ENCODE measurements around the gene PCGF2. TPM values are rescaled to one million over a fixed set of nuclear protein-coding genes. Genes with fewer than 3 reads are reported as not detected.
A peak's percentile ranks its signal among the peaks of the same experiment; 100 is the strongest.

PCGF2 gene
- total RNA-seq: 100 to 1,000 TPM; 101 to 106 TPM
- 83.8 TPM for polyA plus RNA-seq (2013, experiment 1 of 2)
- polyA plus RNA-seq (2013, experiment 2 of 2): 72.3 TPM
- long read RNA-seq, experiment 1, partial matches to known transcripts: 23 of 52 reads
- long read RNA-seq, experiment 1, other reads (novel, unspliced or antisense): 26 of 52 reads
- long read RNA-seq, experiment 2, partial matches to known transcripts: 13 of 22 reads
- long read RNA-seq, experiment 2, other reads (novel, unspliced or antisense): 8 of 22 reads
- long read RNA-seq, experiment 3, partial matches to known transcripts: 18 of 20 reads
- long read RNA-seq, experiment 3, other reads (novel, unspliced or antisense): 2 of 20 reads
- long read RNA-seq, experiment 4, transcript PCGF2-207 (11 exons, 2,604 nt): major isoform, 11 of 83 reads
- long read RNA-seq, experiment 4, partial matches to known transcripts: 51 of 83 reads
- long read RNA-seq, experiment 4, other reads (novel, unspliced or antisense): 21 of 83 reads

DNA sequence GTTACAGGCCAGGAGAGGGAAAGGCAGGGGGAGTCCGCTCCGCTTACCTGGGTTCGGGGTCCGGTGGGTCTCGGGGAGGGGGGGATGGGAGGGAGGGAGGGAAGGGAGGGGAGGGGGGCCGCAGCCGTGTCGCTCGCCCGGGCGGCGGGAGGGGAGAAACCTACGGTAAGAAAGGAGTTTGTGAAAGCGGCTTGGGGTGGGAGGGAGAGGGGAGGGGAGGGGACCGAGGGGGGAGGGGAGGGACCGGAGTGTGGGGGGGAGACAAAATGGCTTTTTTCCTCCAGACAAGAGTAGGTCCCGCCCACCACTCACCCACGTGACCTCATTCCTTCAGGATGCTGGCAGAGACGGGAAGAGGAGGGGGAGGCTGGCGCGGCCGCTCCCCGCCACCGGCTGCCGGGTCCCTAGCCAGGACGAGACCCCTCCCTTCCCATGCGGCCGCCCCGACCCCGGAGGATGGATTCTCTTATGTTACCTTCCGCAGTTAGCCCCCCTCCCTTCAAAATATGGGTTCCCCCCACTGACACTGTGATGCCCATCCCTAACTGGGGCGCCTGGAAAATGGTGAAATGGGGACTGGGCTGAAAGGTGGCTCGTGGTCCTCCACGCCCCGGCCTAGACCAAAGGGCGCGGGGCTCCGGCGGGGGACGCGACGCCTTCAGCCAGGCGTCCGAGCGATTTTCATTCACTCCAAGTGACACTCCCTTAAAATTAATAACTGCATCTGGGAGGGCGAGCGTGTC, at the start of gene PCGF2:
Gene PCGF2, minus strand, starts transcription at position 188 of the 743 bp plus-strand sequence. CDS start 7,934 bp downstream, outside the sequence.
- Histone ChIP-seq H3K9ac (ENCODE audit: extremely low read depth, low read length, poor library complexity, severe bottlenecking) (peak within 1 kb of the TSS; percentile 73), H3K36me3 (ENCODE audit: control insufficient read depth, insufficient read depth, low read length) (peaks cover 4% of the 10 kb centered on the region), H3K9me3 (ENCODE audit: control insufficient read depth, low read length) (no peaks in the 10 kb centered on the region), H3K4me1 (ENCODE audit: control insufficient read depth, insufficient read depth, low read length) (peaks cover 4% of the 10 kb centered on the region), H3K27me3 (ENCODE audit: control insufficient read depth, insufficient read depth, low read length, poor library complexity, severe bottlenecking) (no peaks in the 10 kb centered on the region), H3K27ac (ENCODE audit: low read depth, low read length) (peak within 1 kb of the TSS; percentile 81), H3K4me3 (ENCODE audit: low read length) (peak within 1 kb of the TSS; percentile 99)
- WGBS, 2 experiments (ENCODE audit: insufficient coverage in 1 of 2, insufficient read length in 1 of 2): 0% methylated on average over 2 to 33 of the region's 47 CpGs
- TF ChIP-seq, protein P1, sequence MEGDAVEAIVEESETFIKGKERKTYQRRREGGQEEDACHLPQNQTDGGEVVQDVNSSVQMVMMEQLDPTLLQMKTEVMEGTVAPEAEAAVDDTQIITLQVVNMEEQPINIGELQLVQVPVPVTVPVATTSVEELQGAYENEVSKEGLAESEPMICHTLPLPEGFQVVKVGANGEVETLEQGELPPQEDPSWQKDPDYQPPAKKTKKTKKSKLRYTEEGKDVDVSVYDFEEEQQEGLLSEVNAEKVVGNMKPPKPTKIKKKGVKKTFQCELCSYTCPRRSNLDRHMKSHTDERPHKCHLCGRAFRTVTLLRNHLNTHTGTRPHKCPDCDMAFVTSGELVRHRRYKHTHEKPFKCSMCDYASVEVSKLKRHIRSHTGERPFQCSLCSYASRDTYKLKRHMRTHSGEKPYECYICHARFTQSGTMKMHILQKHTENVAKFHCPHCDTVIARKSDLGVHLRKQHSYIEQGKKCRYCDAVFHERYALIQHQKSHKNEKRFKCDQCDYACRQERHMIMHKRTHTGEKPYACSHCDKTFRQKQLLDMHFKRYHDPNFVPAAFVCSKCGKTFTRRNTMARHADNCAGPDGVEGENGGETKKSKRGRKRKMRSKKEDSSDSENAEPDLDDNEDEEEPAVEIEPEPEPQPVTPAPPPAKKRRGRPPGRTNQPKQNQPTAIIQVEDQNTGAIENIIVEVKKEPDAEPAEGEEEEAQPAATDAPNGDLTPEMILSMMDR (conservative IDR thresholded peaks at IDR 0.05): no peak
- Mint-ChIP-seq H3K36me3 (ENCODE audit: low read depth) (peaks cover 14% of the 10 kb centered on the region), H3K27me3 (ENCODE audit: insufficient read depth) (no peaks in the 10 kb centered on the region), H3K9me3 (no peaks in the 10 kb centered on the region), H3K4me3 (peak within 1 kb of the TSS; percentile 92), H3K4me1 (peaks cover 35% of the 10 kb centered on the region), H3K27ac (peak within 1 kb of the TSS; percentile 87)
- DNase-seq: peak; percentile 99

DNA sequence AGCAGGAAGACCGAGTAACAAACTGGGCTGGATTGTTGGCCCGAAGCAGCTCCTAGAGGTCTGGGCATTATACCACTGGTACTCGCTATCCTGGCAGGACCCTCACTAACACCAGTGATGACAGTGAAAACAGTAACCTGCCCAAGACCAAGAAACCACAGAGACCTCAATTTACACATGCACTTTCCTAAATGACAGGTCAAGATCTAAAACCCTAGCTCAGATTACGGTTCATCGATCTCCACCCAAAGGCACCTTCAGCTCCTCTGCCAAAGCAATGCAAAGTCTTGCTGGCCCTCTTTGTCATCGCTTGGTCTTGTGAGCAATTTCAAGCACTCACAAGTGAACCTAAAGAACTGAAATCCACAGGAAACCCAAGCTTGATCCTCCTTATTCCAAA, 49.7 kb upstream of the PCGF2 start:
- H3K27ac Mint-ChIP-seq: no peak overlapping the region
- Histone ChIP-seq H3K9ac (ENCODE audit: extremely low read depth, low read length, poor library complexity, severe bottlenecking) (no peak overlapping the region), H3K27ac (ENCODE audit: low read depth, low read length) (no peak overlapping the region), H3K4me1 (ENCODE audit: control insufficient read depth, insufficient read depth, low read length) (peaks cover 10% of the 10 kb centered on the region), H3K27me3 (ENCODE audit: control insufficient read depth, insufficient read depth, low read length, poor library complexity, severe bottlenecking) (no peaks in the 10 kb centered on the region), H3K36me3 (ENCODE audit: control insufficient read depth, insufficient read depth, low read length) (peaks cover 50% of the 10 kb centered on the region), H3K4me3 (ENCODE audit: low read length) (peak overlapping the region; percentile 97), H3K9me3 (ENCODE audit: control insufficient read depth, low read length) (no peaks in the 10 kb centered on the region)
- H3K4me3 Mint-ChIP-seq: peak overlapping the region; percentile 91
- TF ChIP-seq, protein P1 (conservative IDR thresholded peaks at IDR 0.05): no peak
- no peaks in the 10 kb centered on the region for H3K27me3 Mint-ChIP-seq (ENCODE audit: insufficient read depth)
- H3K9me3 Mint-ChIP-seq: no peaks in the 10 kb centered on the region
- peaks cover 47% of the 10 kb centered on the region for H3K36me3 Mint-ChIP-seq (ENCODE audit: low read depth)
- WGBS, 2 experiments (ENCODE audit: insufficient coverage in 1 of 2, insufficient read length in 1 of 2): 84 to 86% methylated on average over 5 to 6 of the region's 6 CpGs
- H3K4me1 Mint-ChIP-seq: peaks cover 35% of the 10 kb centered on the region
- DNase-seq: no peak

DNA sequence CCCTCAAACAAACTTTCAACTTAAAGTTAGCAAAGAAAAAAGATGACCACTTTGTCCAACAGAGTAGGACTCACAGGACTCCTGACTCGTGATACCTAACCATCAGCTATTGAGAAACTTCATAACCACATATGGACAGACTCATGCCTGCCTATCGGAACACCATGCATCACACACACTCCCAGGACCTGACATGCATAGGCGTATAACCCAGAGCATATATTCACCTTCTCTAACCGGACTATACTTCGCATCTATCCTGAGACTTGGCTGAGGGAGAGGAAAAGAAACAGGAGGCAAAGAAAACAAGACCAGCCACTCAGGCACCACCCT, 49.0 kb upstream of the PCGF2 start:
- H3K4me1 Mint-ChIP-seq: peaks cover 42% of the 10 kb centered on the region
- 80 to 93% methylated on average over 2 to 5 of the region's 5 CpGs for WGBS, 2 experiments (ENCODE audit: insufficient coverage in 1 of 2, insufficient read length in 1 of 2)
- TF ChIP-seq, protein P1 (conservative IDR thresholded peaks at IDR 0.05): no peak
- H3K4me1 ChIP-seq (ENCODE audit: control insufficient read depth, insufficient read depth, low read length): peaks cover 10% of the 10 kb centered on the region
- peak overlapping the region; percentile 91 for H3K4me3 Mint-ChIP-seq
- no peaks in the 10 kb centered on the region for H3K27me3 Mint-ChIP-seq (ENCODE audit: insufficient read depth)
- peak overlapping the region; percentile 97 for H3K4me3 ChIP-seq (ENCODE audit: low read length)
- peaks cover 46% of the 10 kb centered on the region for H3K36me3 ChIP-seq (ENCODE audit: control insufficient read depth, insufficient read depth, low read length)
- peak overlapping the region; percentile 56 for H3K27ac Mint-ChIP-seq
- no peaks in the 10 kb centered on the region for H3K9me3 ChIP-seq (ENCODE audit: control insufficient read depth, low read length)
- no peaks in the 10 kb centered on the region for H3K27me3 ChIP-seq (ENCODE audit: control insufficient read depth, insufficient read depth, low read length, poor library complexity, severe bottlenecking)
- H3K9ac ChIP-seq (ENCODE audit: extremely low read depth, low read length, poor library complexity, severe bottlenecking): no peak overlapping the region
- no peak for DNase-seq
- peaks cover 46% of the 10 kb centered on the region for H3K36me3 Mint-ChIP-seq (ENCODE audit: low read depth)
- no peaks in the 10 kb centered on the region for H3K9me3 Mint-ChIP-seq
- no peak overlapping the region for H3K27ac ChIP-seq (ENCODE audit: low read depth, low read length)

Data from endodermal cell (in vitro differentiated cells).